HG02938 (cell line): ENCODE measurements around the gene ADAM22.

Source experiments
- ATAC-seq: cut with Tn5 transposase; IDR thresholded peaks from one replicate; pipeline ENCODE4 v1.9.1; 2021; ENCODE audit warnings: mild to moderate bottlenecking, moderate library complexity; ENCODE audit not compliant: unreplicated experiment

Gene ADAM22

DNA sequence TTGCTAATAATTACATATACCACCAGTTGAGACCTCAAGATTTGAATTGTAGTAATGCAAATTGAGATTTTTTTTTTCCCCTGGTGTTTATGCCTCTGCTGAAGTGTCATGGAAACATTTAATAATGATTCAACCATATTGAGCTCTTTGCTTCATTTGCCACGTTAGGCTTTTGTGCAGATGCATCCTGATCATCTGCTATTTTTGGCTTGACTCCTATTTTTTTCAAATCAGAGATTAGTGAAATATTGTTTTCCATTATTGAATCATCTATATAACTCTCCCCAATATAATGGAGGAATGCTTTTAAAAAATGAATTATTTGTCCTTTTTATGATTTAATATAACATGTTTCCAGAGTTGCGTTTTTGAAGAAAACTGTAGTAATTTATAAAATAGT, 170.7 kb downstream of the ADAM22 start:
- ATAC-seq: no peak

- ATAC-seq: no peak
These were observed 171.2 kb downstream of the ADAM22 start for GRCh38 chr7:88105231-88105630.

DNA sequence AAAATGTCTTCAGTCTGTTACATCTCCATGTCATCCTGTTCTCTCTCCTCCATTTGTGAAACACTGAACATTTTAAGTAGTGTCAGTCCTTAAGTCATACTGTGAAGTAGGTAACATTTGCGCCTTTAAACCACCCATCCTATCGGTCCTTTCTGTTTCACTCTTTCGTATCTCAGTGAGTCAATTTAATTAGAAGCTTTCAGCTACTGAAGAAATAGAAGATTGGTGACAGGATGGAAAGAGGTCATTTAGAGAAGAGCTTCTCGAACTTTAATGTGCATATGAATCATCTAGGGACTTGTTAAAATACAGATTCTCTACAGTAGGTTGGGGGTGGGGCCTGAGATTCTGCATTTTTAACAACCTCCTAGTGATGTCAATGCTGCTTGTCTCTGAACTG, 172.4 kb downstream of the ADAM22 start:
- no peak for ATAC-seq

DNA sequence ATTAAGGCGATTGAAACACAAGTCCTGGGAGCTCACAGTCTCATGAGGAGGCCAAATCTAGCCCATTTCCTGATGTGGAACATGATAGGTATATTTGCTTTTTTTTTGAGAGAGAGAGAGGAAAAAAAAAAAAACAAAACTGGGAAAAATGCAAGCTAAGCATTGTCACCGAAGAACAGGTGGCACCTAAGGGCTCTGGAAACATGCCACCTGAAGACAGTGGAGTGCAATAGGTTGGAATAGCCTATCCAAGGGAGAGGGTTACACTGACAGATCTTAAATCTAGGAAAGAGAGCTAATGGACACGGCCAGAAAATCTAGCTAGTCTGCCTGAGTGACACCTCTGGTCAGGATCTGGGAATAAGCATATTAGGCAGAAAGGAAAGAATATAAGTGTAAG, 175.6 kb downstream of the ADAM22 start:
- no peak for ATAC-seq

GRCh38 chr7:88111140-88111743, 177.2 kb downstream of the ADAM22 start:
- peak; percentile 69 for ATAC-seq

- no peak for ATAC-seq
These were observed 178.0 kb downstream of the ADAM22 start for GRCh38 chr7:88111954-88112471.

DNA sequence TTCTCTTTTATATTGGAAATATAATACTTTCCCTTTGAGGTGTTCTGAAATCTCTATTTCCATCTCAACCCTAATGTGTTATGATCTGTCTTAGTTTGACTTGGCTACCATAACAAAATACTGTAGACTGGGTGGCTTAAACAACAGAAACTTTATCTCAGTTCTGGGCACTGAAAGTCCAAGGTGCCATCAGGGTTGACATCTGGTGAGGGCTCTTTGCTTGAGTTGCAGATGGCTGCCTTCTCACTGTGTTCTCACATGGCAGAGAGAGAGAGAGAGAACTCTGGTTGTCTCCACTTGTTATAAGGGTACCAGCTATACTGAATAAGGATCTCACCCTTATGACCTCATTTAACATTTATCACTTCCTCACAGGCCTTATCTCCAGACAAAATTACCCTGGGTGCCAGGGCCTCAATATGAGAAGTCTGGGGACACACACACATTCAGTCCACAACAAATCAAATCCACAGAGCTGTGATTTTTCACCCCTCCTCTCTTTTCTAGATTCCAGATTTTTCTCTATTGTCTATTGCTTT, 181.3 kb downstream of the ADAM22 start:
- no peak for ATAC-seq

DNA sequence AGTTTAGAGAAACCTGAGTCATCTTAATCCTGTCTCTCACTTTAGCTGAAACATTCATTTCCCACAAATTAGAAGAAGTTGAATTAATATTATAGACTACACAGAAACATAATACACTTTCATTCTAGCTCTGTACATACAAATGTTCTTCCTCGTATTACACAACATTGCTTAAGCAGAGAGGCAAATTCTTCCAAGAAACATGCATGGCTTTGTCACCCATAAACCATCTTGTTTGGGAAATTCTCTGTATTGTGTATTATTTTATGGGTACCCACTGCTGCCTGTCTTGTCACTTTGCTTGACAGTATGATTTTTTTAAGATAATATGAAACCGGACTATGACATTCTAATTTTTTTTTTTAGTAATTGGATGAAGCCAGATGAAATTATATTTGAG, 181.8 kb downstream of the ADAM22 start:
- ATAC-seq: no peak

- no peak for ATAC-seq
These were observed 182.3 kb downstream of the ADAM22 start for GRCh38 chr7:88116235-88116795.

- no peak for ATAC-seq
These were observed 183.3 kb downstream of the ADAM22 start for GRCh38 chr7:88117325-88117724.

GRCh38 chr7:88121335-88121734, 187.3 kb downstream of the ADAM22 start:
- no peak for ATAC-seq

GRCh38 chr7:88127637-88128290, 193.7 kb downstream of the ADAM22 start:
- ATAC-seq: no peak

GRCh38 chr7:88132725-88133124, 198.7 kb downstream of the ADAM22 start:
- ATAC-seq: peak; percentile 79

GRCh38 chr7:88140947-88141346, 206.9 kb downstream of the ADAM22 start:
- no peak for ATAC-seq

GRCh38 chr7:88141479-88141878, 207.4 kb downstream of the ADAM22 start:
- no peak for ATAC-seq

DNA sequence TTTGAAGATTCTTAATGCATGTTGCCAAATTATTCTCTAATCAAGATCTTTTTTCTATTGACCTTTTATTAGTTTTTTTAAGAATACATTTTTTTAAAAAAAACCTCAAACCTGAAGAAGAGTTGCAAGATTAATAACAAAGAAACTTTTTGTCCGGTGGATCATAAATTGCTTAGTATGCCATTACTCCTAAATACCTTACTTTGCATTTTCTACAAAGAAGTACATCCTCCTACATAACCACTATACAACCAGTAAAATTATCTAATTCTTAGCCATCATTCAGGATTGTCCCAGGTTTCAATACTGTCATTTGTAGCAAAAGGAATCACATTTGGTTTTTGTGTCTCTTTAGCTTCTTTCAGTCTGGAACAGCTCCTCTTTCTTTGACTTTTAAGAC, 207.9 kb downstream of the ADAM22 start:
- ATAC-seq: no peak

DNA sequence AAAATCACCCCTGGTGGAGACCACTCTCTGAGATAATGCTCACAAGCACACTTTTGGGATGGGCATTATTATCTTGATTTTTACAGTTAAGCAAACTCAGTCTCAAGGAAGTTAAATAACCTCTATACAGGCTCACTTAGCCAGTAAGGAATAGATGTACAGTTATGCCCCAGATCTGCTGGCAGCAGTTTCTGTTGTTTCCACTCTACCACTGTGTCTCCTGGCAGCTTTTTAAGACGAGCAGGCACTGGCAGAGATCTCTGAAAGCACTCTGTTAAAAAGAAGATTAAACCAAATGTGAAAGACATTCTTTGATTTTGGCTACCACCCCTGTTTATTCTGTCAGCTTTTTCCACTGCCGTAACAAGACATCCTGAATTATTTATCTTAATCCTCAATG, 212.6 kb downstream of the ADAM22 start:
- no peak for ATAC-seq

DNA sequence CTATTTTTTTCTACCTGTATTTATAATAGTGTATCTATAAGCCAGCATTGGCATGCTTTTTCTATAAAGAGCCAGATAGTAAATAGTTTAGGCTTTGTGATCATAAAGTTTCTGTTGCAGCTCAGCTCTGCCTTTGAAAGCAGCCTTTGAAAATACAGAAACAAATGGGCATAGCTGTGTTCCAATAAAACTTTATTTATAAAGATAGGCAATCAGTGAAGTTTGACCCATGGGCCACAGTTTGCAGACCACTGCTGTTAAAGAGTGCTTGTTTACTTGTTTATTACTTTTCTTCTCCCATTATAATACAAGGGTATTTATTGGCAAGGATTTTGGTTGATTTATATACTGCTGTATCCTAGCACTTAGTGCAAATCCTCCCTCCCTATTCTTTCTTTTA, 213.3 kb downstream of the ADAM22 start:
- ATAC-seq: no peak

DNA sequence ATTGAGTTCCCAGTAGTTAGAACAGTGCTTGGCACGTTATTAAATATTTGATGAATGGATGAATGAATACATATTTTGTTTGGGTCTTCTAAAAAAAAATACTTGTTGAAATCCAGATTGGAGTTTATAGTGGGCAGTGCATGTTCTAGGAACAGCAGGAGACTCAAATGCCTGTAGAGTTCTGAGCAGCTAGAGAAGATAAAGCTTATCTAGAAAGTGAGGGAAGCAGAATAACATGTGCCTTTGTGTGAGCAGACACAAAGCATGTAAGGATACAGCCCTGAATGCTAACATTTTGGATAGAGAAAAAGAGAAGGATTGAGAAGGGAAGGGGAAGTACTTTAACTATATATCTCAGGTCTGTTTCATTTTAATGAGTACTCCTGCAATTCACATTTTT, 213.9 kb downstream of the ADAM22 start:
- no peak for ATAC-seq

- ATAC-seq: no peak
These were observed 216.0 kb downstream of the ADAM22 start for GRCh38 chr7:88150033-88150432.

- no peak for ATAC-seq
These were observed 217.2 kb downstream of the ADAM22 start for GRCh38 chr7:88151119-88151790.

DNA sequence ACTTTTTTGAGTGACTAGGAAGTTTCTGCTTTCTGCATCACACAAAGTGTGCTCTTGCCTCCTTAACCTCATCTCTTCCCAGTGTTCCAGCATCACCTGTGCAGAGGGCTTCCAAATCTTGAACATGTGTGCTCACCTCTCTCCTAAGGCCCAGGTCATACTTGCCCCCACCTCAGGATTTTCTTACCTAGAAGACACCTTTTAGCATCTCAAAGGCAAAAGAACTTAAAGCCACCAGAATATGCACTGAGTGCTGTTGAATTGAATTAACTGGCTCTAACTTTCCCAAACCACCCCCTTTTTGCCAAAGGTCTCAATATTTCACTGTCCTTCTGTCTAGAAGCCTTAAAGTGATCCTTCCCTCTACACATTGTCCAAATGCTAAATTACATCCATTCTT, 219.3 kb downstream of the ADAM22 start:
- no peak for ATAC-seq
